Neutrophil (primary cell): ENCODE measurements around the gene CPEB1.

Source experiments
- H3K27ac ChIP-seq: fragments of 200-600 bp; sonication (generic); 2 replicates; pipeline ENCODE4 v1.5.1; 2016; ENCODE audit warnings: mild to moderate bottlenecking, moderate library complexity
- H3K27me3 ChIP-seq: fragments of 200-600 bp; sonication (generic); 2 replicates; pipeline ENCODE4 v1.6.0; 2016; ENCODE audit warnings: mild to moderate bottlenecking
- H3K36me3 ChIP-seq: fragments of 200-600 bp; sonication (generic); 2 replicates; pipeline ENCODE4 v1.5.1; 2017
- H3K4me1 ChIP-seq, 2 experiments: fragments of 200-600 bp in 1 of 2; sonication (generic) in 1 of 2; 1 replicate in 1 of 2; 2 replicates in 1 of 2; pipeline versions ENCODE4 v1.5.1 to v1.6.1; 2013 to 2016; ENCODE audit warnings: low read depth in 1 of 2, low read length in 1 of 2, mild to moderate bottlenecking in 1 of 2, moderate library complexity in 1 of 2; ENCODE audit not compliant: control insufficient read depth in 1 of 2, insufficient read depth in 1 of 2
- H3K4me3 ChIP-seq, 2 experiments: fragments of 200-600 bp in 1 of 2; sonication (generic) in 1 of 2; 1 replicate in 1 of 2; 2 replicates in 1 of 2; pipeline ENCODE4 v1.5.1; 2013 to 2016; ENCODE audit warnings: low read depth in 1 of 2, low read length in 1 of 2, mild to moderate bottlenecking in 1 of 2, moderate library complexity in 1 of 2
- H3K9me3 ChIP-seq: fragments of 200-600 bp; sonication (generic); 2 replicates; pipeline ENCODE4 v1.5.1; 2016
- TF ChIP-seq, protein P1 (sequence below): fragments of 200-600 bp; sonication (generic); IDR thresholded peaks from 2 replicates; pipeline ENCODE4 v1.5.1; 2016; ENCODE audit warnings: antibody characterized with exemption

The CPEB1 gene

DNA sequence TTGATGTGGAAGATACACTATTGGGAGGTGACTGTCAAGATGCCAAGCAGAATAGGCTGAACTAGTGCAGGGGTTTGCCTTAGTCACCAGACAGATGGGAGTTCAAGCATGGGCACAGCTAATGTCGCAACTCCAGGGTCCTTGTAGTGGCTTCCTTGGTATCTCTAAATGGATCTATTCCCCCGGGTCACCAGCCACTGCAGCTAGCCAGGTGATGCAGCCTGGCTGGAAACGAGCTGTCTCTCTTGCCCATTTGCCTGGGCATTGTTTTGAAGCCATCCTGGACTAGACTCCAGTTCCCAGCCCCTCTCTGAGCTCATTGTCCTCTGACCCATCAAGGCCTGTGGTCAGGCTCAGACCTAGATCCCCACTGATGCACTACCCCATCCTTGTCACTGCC is 8.4 kb upstream of the CPEB1 start:
- peaks cover 35% of the 10 kb centered on the region for H3K27me3 ChIP-seq
- TF ChIP-seq, protein P1, sequence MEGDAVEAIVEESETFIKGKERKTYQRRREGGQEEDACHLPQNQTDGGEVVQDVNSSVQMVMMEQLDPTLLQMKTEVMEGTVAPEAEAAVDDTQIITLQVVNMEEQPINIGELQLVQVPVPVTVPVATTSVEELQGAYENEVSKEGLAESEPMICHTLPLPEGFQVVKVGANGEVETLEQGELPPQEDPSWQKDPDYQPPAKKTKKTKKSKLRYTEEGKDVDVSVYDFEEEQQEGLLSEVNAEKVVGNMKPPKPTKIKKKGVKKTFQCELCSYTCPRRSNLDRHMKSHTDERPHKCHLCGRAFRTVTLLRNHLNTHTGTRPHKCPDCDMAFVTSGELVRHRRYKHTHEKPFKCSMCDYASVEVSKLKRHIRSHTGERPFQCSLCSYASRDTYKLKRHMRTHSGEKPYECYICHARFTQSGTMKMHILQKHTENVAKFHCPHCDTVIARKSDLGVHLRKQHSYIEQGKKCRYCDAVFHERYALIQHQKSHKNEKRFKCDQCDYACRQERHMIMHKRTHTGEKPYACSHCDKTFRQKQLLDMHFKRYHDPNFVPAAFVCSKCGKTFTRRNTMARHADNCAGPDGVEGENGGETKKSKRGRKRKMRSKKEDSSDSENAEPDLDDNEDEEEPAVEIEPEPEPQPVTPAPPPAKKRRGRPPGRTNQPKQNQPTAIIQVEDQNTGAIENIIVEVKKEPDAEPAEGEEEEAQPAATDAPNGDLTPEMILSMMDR, result no peak
- H3K4me3 ChIP-seq, result no peak overlapping the region
- no peak overlapping the region for H3K27ac ChIP-seq
- H3K4me1 ChIP-seq, result no peaks in the 10 kb centered on the region
- H3K36me3 ChIP-seq, result no peaks in the 10 kb centered on the region
- no peaks in the 10 kb centered on the region for H3K9me3 ChIP-seq

- Histone ChIP-seq H3K27me3 (peaks cover 55% of the 10 kb centered on the region), H3K27ac (no peak overlapping the region), H3K9me3 (no peaks in the 10 kb centered on the region), H3K4me3 (no peak overlapping the region), H3K4me1 (no peaks in the 10 kb centered on the region), H3K36me3 (no peaks in the 10 kb centered on the region)
- TF ChIP-seq, protein P1, result no peak
Observed at GRCh38 chr15:82653483-82654168, 6.5 kb upstream of the CPEB1 start.

DNA sequence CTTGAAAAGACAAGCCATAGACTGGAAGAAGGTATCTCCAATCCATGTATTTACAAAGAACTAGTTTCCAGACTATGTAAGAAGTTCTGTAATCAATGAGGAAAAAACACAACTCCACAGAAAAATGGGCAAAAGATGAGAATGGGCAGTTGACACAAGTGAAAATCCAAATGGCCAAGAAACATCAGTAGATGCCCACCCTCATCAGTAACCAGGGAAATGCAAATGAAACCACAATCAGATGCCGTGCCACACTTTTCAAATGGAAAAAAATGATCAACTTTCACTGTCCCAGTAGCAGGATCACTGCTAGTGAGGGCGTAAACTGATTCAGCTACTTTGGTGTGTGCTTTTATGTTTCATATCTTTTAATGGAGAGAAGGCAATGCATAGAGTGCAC is 4.5 kb upstream of the CPEB1 start:
- no peak overlapping the region for H3K27ac ChIP-seq
- peaks cover 0 to 8% of the 10 kb centered on the region in 2 experiments for H3K4me1 ChIP-seq
- H3K9me3 ChIP-seq, result no peaks in the 10 kb centered on the region
- peaks cover 74% of the 10 kb centered on the region for H3K27me3 ChIP-seq
- TF ChIP-seq, protein P1, result no peak
- no peaks in the 10 kb centered on the region for H3K36me3 ChIP-seq
- no peak overlapping the region for H3K4me3 ChIP-seq

GRCh38 chr15:82650046-82650670 is 3.0 kb upstream of the CPEB1 start:
- H3K27me3 ChIP-seq, result peaks cover 88% of the 10 kb centered on the region
- TF ChIP-seq, protein P1, result no peak
- H3K4me1 ChIP-seq, result peaks cover 0 to 8% of the 10 kb centered on the region in 2 experiments
- no peaks in the 10 kb centered on the region for H3K36me3 ChIP-seq
- H3K4me3 ChIP-seq, result no peak overlapping the region
- H3K9me3 ChIP-seq, result no peaks in the 10 kb centered on the region
- H3K27ac ChIP-seq, result no peak overlapping the region

DNA sequence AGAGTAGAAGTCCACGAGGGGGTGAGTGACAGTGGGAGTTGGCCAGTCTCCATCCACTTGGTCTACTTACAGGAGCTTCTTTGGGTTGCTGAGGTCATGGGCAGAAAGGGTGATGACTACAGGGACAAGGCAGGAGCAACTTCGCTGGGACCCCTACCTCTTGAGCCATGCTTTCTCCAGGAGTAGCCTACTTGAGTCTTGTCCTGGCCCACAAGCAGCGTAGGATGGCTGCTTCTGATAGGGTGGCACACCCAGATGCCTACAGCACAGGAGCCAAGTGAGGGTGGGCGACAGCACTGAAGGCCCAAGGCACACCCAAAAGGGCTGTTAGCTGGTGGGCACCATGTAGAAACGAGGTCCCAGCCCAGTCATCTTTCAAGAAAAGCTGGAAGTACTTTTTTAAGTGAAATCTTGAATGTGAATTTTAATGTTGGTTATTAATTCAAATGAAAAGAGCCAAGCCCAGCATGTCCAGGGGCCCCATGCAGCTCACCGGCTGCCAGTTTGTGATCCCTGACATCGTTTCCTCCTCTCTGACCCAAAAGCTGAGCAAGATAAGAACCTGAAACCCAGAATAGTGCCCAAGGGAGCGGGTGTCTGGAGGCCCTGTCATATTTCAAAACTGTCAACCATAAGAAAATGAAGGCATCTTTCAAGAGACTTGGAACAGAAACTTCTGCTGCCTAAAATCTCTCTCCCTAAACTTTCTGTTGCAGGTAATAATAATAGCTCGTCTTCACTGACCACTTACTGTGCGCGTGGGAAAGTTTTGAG is 2.2 kb upstream of the CPEB1 start:
- Histone ChIP-seq H3K27ac (no peak overlapping the region), H3K4me3 (no peak overlapping the region), H3K36me3 (no peaks in the 10 kb centered on the region), H3K4me1 (peaks cover 0 to 8% of the 10 kb centered on the region in 2 experiments), H3K27me3 (peaks cover 92% of the 10 kb centered on the region), H3K9me3 (no peaks in the 10 kb centered on the region)
- TF ChIP-seq, protein P1, result no peak
